MM.1S (cell line): Measurements from ENCODE around the gene WSB2.

Experiments
- DNase-seq: peaks from one replicate; pipeline ENCODE4 v3.0.0-alpha.2; 2015
- H2AFZ ChIP-seq: fragments of 300-600 bp; sonication (generic); 2 replicates; pipeline ENCODE4 v1.6.0; 2016; ENCODE audit warnings: antibody characterized with exemption, low read length
- H3F3A ChIP-seq: fragments of 300-600 bp; sonication (generic); 2 replicates; pipeline ENCODE4 v1.6.1; 2016; ENCODE audit warnings: mild to moderate bottlenecking, antibody characterized with exemption, low read length, moderate library complexity, mixed read lengths; ENCODE audit not compliant: insufficient read depth
- H3K27ac ChIP-seq: fragments of 300-600 bp; sonication (generic); 2 replicates; pipeline ENCODE4 v1.5.1; 2016; ENCODE audit warnings: mild to moderate bottlenecking, low read length
- H3K27me3 ChIP-seq: fragments of 300-600 bp; sonication (generic); replicated peaks from 2 replicates; pipeline ENCODE4 v1.6.0; 2016; ENCODE audit warnings: low read length; ENCODE audit not compliant: insufficient read depth
- H3K36me3 ChIP-seq: fragments of 300-600 bp; sonication (generic); replicated peaks from 2 replicates; pipeline ENCODE4 v1.6.1; 2016; ENCODE audit warnings: mild to moderate bottlenecking, low read length, mixed read lengths; ENCODE audit not compliant: insufficient read depth
- H3K4me1 ChIP-seq: fragments of 300-600 bp; sonication (generic); 2 replicates; pipeline ENCODE4 v1.6.1; 2016; ENCODE audit warnings: low read length, mixed read lengths
- H3K4me2 ChIP-seq: fragments of 300-600 bp; sonication (generic); 2 replicates; pipeline ENCODE4 v1.6.0; 2016; ENCODE audit warnings: low read depth, low read length
- H3K4me3 ChIP-seq: fragments of 300-600 bp; sonication (generic); 2 replicates; pipeline ENCODE4 v1.5.1; 2016; ENCODE audit warnings: low read length, mixed read lengths
- H3K79me2 ChIP-seq: fragments of 300-600 bp; sonication (generic); 2 replicates; pipeline ENCODE4 v1.6.1; 2016; ENCODE audit warnings: mixed run types, low read length, mixed read lengths
- H3K9ac ChIP-seq: fragments of 300-600 bp; sonication (generic); 2 replicates; pipeline ENCODE4 v1.6.1; 2016; ENCODE audit warnings: low read length, mixed read lengths
- H3K9me2 ChIP-seq: fragments of 300-600 bp; sonication (generic); replicated peaks from 2 replicates; pipeline ENCODE4 v1.6.1; 2016; ENCODE audit warnings: mild to moderate bottlenecking, low read length, mixed read lengths; ENCODE audit not compliant: insufficient read depth
- H3K9me3 ChIP-seq: fragments of 300-600 bp; sonication (generic); replicated peaks from 2 replicates; pipeline ENCODE4 v1.6.1; 2016; ENCODE audit warnings: mild to moderate bottlenecking, low read length, mixed read lengths; ENCODE audit not compliant: insufficient read depth
- H4K20me1 ChIP-seq: fragments of 300-600 bp; sonication (generic); 2 replicates; pipeline ENCODE4 v1.6.1; 2016; ENCODE audit warnings: mild to moderate bottlenecking, low read length, moderate library complexity, mixed read lengths; ENCODE audit not compliant: insufficient read depth
- EZH2 ChIP-seq: fragments of 300-600 bp; sonication (generic); optimal IDR thresholded peaks from 2 replicates; pipeline ENCODE3; 2017; ENCODE audit warnings: low read depth, mild to moderate bottlenecking, antibody characterized with exemption, low read length, mixed read lengths
- EZH2phosphoT487 ChIP-seq: fragments of 300-600 bp; sonication (generic); IDR thresholded peaks from 2 replicates; pipeline ENCODE4 v1.6.1; 2018; ENCODE audit warnings: antibody characterized with exemption, low read length
- TF ChIP-seq, protein P1 (sequence below): fragments of 300-600 bp; sonication (generic); IDR thresholded peaks from 2 replicates; pipeline ENCODE4 v1.5.1; 2016; ENCODE audit warnings: antibody characterized with exemption, low read length, mixed read lengths

The WSB2 gene

GRCh38 chr12:118052324-118053070, 8.5 kb downstream of the WSB2 start:
- H3K27me3 ChIP-seq = no peaks in the 10 kb centered on the region
- no peaks in the 10 kb centered on the region for H3F3A ChIP-seq
- no peak overlapping the region for H3K27ac ChIP-seq
- H3K4me3 ChIP-seq = no peak overlapping the region
- H3K9me3 ChIP-seq = no peaks in the 10 kb centered on the region
- no peak for DNase-seq
- no peaks in the 10 kb centered on the region for H3K4me1 ChIP-seq
- H3K9me2 ChIP-seq = no peaks in the 10 kb centered on the region
- H3K9ac ChIP-seq = no peak overlapping the region
- no peaks in the 10 kb centered on the region for H4K20me1 ChIP-seq
- H3K4me2 ChIP-seq = no peak overlapping the region
- no peaks in the 10 kb centered on the region for H3K36me3 ChIP-seq
- TF ChIP-seq, protein P1, sequence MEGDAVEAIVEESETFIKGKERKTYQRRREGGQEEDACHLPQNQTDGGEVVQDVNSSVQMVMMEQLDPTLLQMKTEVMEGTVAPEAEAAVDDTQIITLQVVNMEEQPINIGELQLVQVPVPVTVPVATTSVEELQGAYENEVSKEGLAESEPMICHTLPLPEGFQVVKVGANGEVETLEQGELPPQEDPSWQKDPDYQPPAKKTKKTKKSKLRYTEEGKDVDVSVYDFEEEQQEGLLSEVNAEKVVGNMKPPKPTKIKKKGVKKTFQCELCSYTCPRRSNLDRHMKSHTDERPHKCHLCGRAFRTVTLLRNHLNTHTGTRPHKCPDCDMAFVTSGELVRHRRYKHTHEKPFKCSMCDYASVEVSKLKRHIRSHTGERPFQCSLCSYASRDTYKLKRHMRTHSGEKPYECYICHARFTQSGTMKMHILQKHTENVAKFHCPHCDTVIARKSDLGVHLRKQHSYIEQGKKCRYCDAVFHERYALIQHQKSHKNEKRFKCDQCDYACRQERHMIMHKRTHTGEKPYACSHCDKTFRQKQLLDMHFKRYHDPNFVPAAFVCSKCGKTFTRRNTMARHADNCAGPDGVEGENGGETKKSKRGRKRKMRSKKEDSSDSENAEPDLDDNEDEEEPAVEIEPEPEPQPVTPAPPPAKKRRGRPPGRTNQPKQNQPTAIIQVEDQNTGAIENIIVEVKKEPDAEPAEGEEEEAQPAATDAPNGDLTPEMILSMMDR = no peak
- TF ChIP-seq EZH2 (no peak), EZH2phosphoT487 (no peak)
- H3K79me2 ChIP-seq = no peaks in the 10 kb centered on the region
- no peak overlapping the region for H2AFZ ChIP-seq

DNA sequence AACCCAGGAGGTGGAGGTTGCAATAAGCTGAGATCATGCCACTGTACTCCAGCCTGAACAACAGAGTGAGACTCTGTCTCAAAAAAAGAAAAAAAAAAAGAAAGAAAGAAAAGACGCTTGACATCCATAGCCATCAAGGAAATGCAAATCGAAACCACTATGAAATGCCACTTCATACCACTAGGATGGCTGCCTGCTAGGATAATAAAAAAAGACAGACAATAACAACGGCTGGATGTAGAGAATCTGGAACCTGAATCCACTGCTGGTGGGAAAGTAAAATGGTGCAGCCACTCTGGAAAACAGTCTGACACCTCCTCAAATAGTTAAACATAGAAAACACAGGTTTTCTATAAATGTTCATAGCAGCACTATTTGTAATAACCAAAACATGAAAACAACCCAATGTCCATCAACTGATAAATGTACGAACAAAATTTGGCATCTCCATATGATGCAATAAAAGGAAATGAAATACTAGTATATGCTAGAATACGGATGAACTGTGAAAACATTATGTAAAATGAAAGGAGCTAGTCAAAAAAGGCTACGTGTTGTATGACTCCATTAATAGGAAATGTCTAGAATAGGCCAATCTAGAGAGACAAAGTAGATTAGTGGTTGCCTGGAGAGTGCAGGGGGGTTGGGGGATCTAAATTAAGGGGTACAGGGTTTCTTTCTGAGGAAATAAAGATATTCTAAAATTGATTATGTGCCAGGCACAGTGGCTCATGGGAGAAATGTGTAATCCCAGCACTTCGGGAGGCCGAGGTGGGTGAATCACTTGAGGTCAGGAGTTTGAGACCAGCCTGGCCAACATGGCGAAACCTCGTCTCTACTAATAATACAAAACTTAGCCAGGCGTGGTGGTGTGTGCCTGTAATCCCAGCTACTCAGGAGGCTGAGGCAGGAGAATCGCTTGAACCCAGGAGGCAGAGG, 9.7 kb downstream of the WSB2 start:
- H3K4me1 ChIP-seq = no peaks in the 10 kb centered on the region
- H3K27ac ChIP-seq = no peak overlapping the region
- H3K9me2 ChIP-seq = no peaks in the 10 kb centered on the region
- H3K79me2 ChIP-seq = no peaks in the 10 kb centered on the region
- H4K20me1 ChIP-seq = no peaks in the 10 kb centered on the region
- H3K4me3 ChIP-seq = no peak overlapping the region
- H3K9me3 ChIP-seq = no peaks in the 10 kb centered on the region
- DNase-seq = no peak
- no peaks in the 10 kb centered on the region for H3K27me3 ChIP-seq
- no peak overlapping the region for H3K9ac ChIP-seq
- TF ChIP-seq, protein P1 = no peak
- TF ChIP-seq EZH2phosphoT487 (no peak), EZH2 (no peak)
- no peak overlapping the region for H2AFZ ChIP-seq
- no peak overlapping the region for H3K4me2 ChIP-seq
- H3F3A ChIP-seq = no peaks in the 10 kb centered on the region
- H3K36me3 ChIP-seq = no peaks in the 10 kb centered on the region

DNA sequence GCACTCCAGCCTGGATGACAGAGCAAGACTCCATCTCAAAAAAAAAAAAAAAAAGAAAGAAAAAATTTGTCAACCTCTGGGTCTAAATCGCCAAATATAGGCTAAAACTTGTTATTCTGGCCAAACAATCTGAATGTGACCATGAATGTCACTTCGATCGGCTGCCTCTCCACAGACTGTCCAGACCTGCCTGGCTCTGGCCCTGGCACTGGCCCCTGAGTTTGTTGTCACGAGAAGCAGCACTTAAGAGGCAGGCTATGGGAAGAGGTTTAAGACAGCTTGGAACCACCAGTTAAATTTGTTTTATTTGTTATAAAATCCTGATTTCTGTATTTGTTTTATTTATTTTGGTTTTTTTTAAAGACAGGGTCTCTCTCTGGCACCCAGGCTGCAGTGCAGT, 14.5 kb downstream of the WSB2 start:
- DNase-seq = no peak
- H3K9ac ChIP-seq = no peak overlapping the region
- no peaks in the 10 kb centered on the region for H3K9me3 ChIP-seq
- H3K4me3 ChIP-seq = no peak overlapping the region
- H3K4me1 ChIP-seq = no peaks in the 10 kb centered on the region
- H3K27ac ChIP-seq = no peak overlapping the region
- H3K27me3 ChIP-seq = no peaks in the 10 kb centered on the region
- TF ChIP-seq EZH2phosphoT487 (no peak), EZH2 (no peak)
- TF ChIP-seq, protein P1 = no peak
- no peaks in the 10 kb centered on the region for H4K20me1 ChIP-seq
- H3K79me2 ChIP-seq = no peaks in the 10 kb centered on the region
- H3K9me2 ChIP-seq = no peaks in the 10 kb centered on the region
- H3K36me3 ChIP-seq = no peaks in the 10 kb centered on the region
- H3F3A ChIP-seq = no peaks in the 10 kb centered on the region
- no peak overlapping the region for H3K4me2 ChIP-seq
- no peak overlapping the region for H2AFZ ChIP-seq
